GM23248 (cell line): ENCODE results near the gene ITGA1. TPM values are rescaled to one million over a fixed set of nuclear protein-coding genes. Genes with fewer than 3 reads are reported as not detected.

Source experiments
- DNase-seq: peaks from one replicate; pipeline ENCODE4 v3.0.0-alpha.2; 2015
- H2AFZ ChIP-seq: fragments of 200-600 bp; sonication (generic); 2 replicates; pipeline ENCODE4 v1.6.1; 2016; ENCODE audit warnings: antibody characterized with exemption
- H3F3A ChIP-seq: fragments of 200-600 bp; sonication (generic); 2 replicates; pipeline ENCODE4 v1.6.1; 2016; ENCODE audit warnings: mild to moderate bottlenecking, antibody characterized with exemption, mixed run types; ENCODE audit not compliant: insufficient read depth
- H3K27ac ChIP-seq: fragments of 200-600 bp; sonication (generic); 2 replicates; pipeline ENCODE4 v1.5.1; 2016; ENCODE audit warnings: mild to moderate bottlenecking
- H3K27me3 ChIP-seq: fragments of 200-600 bp; sonication (generic); replicated peaks from 2 replicates; pipeline ENCODE4 v1.6.1; 2016; ENCODE audit warnings: mild to moderate bottlenecking; ENCODE audit not compliant: insufficient read depth
- H3K36me3 ChIP-seq: fragments of 200-600 bp; sonication (generic); 2 replicates; pipeline ENCODE4 v1.6.1; 2016; ENCODE audit warnings: low read depth, mild to moderate bottlenecking
- H3K4me1 ChIP-seq: fragments of 200-600 bp; sonication (generic); 2 replicates; pipeline ENCODE4 v1.6.1; 2016; ENCODE audit warnings: mild to moderate bottlenecking; ENCODE audit not compliant: insufficient read depth
- H3K4me2 ChIP-seq: fragments of 200-600 bp; sonication (generic); one replicate; pipeline ENCODE4 v1.6.1; 2016; ENCODE audit warnings: mild to moderate bottlenecking; ENCODE audit not compliant: unreplicated experiment
- H3K4me3 ChIP-seq: fragments of 200-600 bp; sonication (generic); 2 replicates; pipeline ENCODE4 v1.5.1; 2016; ENCODE audit warnings: mild to moderate bottlenecking
- H3K79me2 ChIP-seq: fragments of 200-600 bp; sonication (generic); 2 replicates; pipeline ENCODE4 v1.6.1; 2016; ENCODE audit warnings: mild to moderate bottlenecking; ENCODE audit not compliant: insufficient read depth
- H3K9ac ChIP-seq: fragments of 200-600 bp; sonication (generic); 2 replicates; pipeline ENCODE4 v1.6.1; 2016; ENCODE audit warnings: mild to moderate bottlenecking
- H3K9me2 ChIP-seq: fragments of 200-600 bp; sonication (generic); 2 replicates; pipeline ENCODE4 v1.6.1; 2016; ENCODE audit warnings: mixed run types, mild to moderate bottlenecking, moderate library complexity; ENCODE audit not compliant: insufficient read depth
- H3K9me3 ChIP-seq: fragments of 200-600 bp; sonication (generic); one replicate; pipeline ENCODE4 v1.6.1; 2017; ENCODE audit warnings: low read depth
- H4K20me1 ChIP-seq: fragments of 200-600 bp; sonication (generic); 2 replicates; pipeline ENCODE4 v1.6.0; 2016; ENCODE audit not compliant: insufficient read depth
- EZH2 ChIP-seq: fragments of 200-600 bp; sonication (generic); IDR thresholded peaks from 2 replicates; pipeline ENCODE4 v1.6.1; 2018; ENCODE audit warnings: antibody characterized with exemption, mild to moderate bottlenecking; ENCODE audit not compliant: insufficient read depth, poor library complexity, severe bottlenecking
- EZH2phosphoT487 ChIP-seq: fragments of 200-600 bp; sonication (generic); IDR thresholded peaks from 2 replicates; pipeline ENCODE4 v1.6.1; 2018; ENCODE audit warnings: antibody characterized with exemption, moderate library complexity, mild to moderate bottlenecking, low read depth; ENCODE audit not compliant: insufficient read depth
- WGBS, 2 experiments: methylation state at CpG; one replicate each; pipeline ENCODE4 v1.1.6; 2015 to 2017; ENCODE audit warnings: low lambda C conversion rate in 2 of 2, low coverage in 1 of 2; ENCODE audit errors: missing lambda C conversion rate in 2 of 2; 5-methylcytosine and 5-hydroxymethylcytosine counted together
- in situ Hi-C: fragments of 300-500 bp; cut with MboI; formaldehyde crosslinking; loops from 2 replicates; pipeline ENCODE4 v1.15.0; 2020
- polyA plus RNA-seq: library from polyadenylated mRNA; unstranded; fragments of >200 nt; fragmentation: Nextera tagmentation; extraction: Ambion mirVana; gene quantifications from 2 replicates; pipeline ENCODE4 v1.2.1, GENCODE V29; 2016
- total RNA-seq: library from RNA; depleted of rRNA; stranded (reverse); fragments of >200 nt; shearing (Covaris generic); gene quantifications from 2 replicates; pipeline ENCODE4 v1.2.3, GENCODE V29; 2014

ITGA1 gene
- total and polyA plus RNA-seq, 2 experiments from 2014 or later, result 8.9 to 18.4 TPM

DNA sequence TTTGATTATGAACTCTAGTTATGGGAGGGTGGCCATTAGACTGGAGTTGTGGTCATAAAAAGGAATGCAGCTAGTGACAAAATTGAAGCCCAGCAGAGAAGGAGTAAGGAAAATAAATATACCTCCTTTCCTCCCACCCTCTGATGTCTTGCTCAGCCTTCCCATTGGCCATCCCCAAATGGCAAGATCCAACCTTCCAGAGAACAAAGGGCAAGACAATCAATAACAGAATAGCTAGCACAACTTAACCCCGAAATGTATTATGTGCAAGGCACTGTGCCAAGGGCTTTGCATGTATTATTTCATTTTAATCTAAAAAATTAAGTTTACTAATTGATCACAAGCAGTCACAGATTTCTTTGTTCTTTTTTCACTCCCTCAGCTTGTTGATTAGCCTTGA is 3.6 kb downstream of the ITGA1 start:
- no peak for DNase-seq
- peaks cover 19% of the 10 kb centered on the region for H3F3A ChIP-seq
- H3K27me3 ChIP-seq, result no peaks in the 10 kb centered on the region
- no peak overlapping the region for H3K9ac ChIP-seq
- no peak overlapping the region for H2AFZ ChIP-seq
- 90 to 100% methylated on average over 1 of the region's 1 CpG for WGBS, 2 experiments
- TF ChIP-seq EZH2 (no peak), EZH2phosphoT487 (no peak)
- H3K79me2 ChIP-seq, result peaks cover 63% of the 10 kb centered on the region
- no peak overlapping the region for H3K4me3 ChIP-seq
- H3K9me2 ChIP-seq, result no peaks in the 10 kb centered on the region
- H4K20me1 ChIP-seq, result no peaks in the 10 kb centered on the region
- H3K4me2 ChIP-seq, result no peak overlapping the region
- H3K4me1 ChIP-seq, result peaks cover 14% of the 10 kb centered on the region
- H3K36me3 ChIP-seq, result no peaks in the 10 kb centered on the region
- in situ Hi-C loops, result loop anchor here (25.0 kb wide), 1 partner anchor 121 kb away; no protein-coding TSS in a partner anchor
- no peak overlapping the region for H3K27ac ChIP-seq
- H3K9me3 ChIP-seq, result no peaks in the 10 kb centered on the region

DNA sequence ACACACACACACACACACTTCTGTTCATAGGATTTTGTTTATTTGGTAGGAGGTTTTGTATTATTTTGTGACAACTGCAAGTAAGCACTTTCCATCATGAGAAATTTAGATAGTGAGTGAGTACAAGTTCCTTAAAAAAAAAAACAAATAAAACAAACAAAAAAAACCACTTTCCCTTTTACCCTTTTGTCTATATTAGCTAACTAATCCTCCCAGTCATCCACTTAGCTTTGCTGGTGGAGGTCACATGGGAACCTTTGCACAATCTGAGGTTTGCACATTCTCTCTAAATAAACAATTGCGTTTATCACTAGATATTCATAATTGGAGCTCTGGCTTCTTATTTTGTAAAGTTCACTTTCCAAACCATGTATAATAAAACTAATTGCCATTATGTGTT is 6.8 kb downstream of the ITGA1 start:
- DNase-seq, result no peak
- Histone ChIP-seq H3F3A (peaks cover 17% of the 10 kb centered on the region), H3K4me1 (peaks cover 10% of the 10 kb centered on the region), H3K27me3 (no peaks in the 10 kb centered on the region), H3K79me2 (peaks cover 79% of the 10 kb centered on the region), H3K27ac (no peak overlapping the region), H3K9ac (no peak overlapping the region), H3K36me3 (no peaks in the 10 kb centered on the region), H3K4me3 (no peak overlapping the region), H3K9me2 (no peaks in the 10 kb centered on the region), H3K9me3 (no peaks in the 10 kb centered on the region), H3K4me2 (no peak overlapping the region), H4K20me1 (no peaks in the 10 kb centered on the region), H2AFZ (no peak overlapping the region)
- in situ Hi-C loops, result loop anchor here (25.0 kb wide), 1 partner anchor 118 kb away; no protein-coding TSS in a partner anchor
- WGBS, 2 experiments, result 62 to 81% methylated on average over 1 of the region's 1 CpG
- TF ChIP-seq EZH2 (no peak), EZH2phosphoT487 (no peak)

DNA sequence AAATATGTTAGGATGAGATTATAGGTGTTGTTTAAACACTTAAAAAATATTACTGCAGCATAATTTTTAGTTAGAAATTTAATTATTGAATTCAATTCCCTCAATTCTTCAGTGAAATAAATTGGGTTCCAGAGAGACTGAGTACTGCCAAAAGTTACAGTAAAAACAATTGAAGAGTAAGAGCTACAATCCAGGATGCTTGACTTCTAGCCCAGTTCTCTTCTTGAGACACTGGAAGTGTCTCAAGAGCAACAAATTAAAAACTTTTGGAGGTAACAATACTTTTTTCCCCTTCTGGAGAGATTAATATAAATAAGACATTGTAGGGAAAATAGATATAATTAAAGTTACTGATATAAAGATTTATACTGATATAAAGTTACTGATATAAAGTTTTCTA is 8.3 kb downstream of the ITGA1 start:
- Histone ChIP-seq H3K79me2 (peaks cover 73% of the 10 kb centered on the region), H2AFZ (no peak overlapping the region), H3K4me1 (peaks cover 8% of the 10 kb centered on the region; the same call in 1 of the 2 replicates), H3K4me3 (no peak overlapping the region), H3K9me3 (no peaks in the 10 kb centered on the region), H3K36me3 (no peaks in the 10 kb centered on the region), H3K4me2 (no peak overlapping the region), H3K9ac (no peak overlapping the region), H4K20me1 (no peaks in the 10 kb centered on the region), H3K27ac (no peak overlapping the region), H3K9me2 (no peaks in the 10 kb centered on the region), H3K27me3 (no peaks in the 10 kb centered on the region), H3F3A (peaks cover 27% of the 10 kb centered on the region)
- TF ChIP-seq EZH2, result no peak
- no peak for TF ChIP-seq EZH2phosphoT487
- in situ Hi-C loops, result loop anchor here (25.0 kb wide), 1 partner anchor 116 kb away; no protein-coding TSS in a partner anchor
- no peak for DNase-seq

DNA sequence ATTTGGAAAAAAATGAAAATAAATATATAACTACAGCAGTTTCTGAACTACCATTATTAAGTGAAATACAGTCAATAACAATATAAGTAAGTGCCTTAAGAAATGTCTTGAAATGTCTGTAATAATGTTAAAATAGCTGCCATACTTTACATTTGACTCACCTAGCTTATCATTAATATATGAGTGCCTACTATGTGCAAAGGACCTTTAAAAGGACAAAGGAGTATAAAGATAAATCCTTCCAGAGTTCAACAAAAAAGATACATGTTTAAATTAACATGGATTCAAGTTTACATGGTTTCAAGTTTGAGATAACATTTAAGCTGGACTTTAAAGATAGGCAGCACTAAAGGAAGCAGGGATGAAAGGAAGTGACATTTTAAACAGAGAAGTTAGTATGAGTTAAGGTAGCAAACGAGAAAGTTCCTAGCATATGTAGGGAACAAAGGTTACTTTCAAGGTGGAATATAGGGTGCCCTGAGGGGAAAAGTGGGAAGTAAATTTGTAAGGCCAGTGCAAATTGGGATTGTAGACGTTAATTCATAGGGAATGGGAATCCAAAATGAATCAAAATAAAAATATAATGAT is 8.9 kb downstream of the ITGA1 start:
- Histone ChIP-seq H3K79me2 (peaks cover 76% of the 10 kb centered on the region), H3K36me3 (peaks cover 5% of the 10 kb centered on the region; the same call in 1 of the 2 replicates), H3K4me2 (no peak overlapping the region), H3K27me3 (no peaks in the 10 kb centered on the region), H3K9me3 (no peaks in the 10 kb centered on the region), H3K4me3 (no peak overlapping the region), H2AFZ (no peak overlapping the region), H3F3A (peaks cover 30% of the 10 kb centered on the region), H3K27ac (no peak overlapping the region), H4K20me1 (no peaks in the 10 kb centered on the region), H3K9ac (no peak overlapping the region), H3K4me1 (peaks cover 8% of the 10 kb centered on the region), H3K9me2 (no peaks in the 10 kb centered on the region)
- 81 to 85% methylated on average over 2 of the region's 2 CpGs for WGBS, 2 experiments
- no peak for DNase-seq
- no peak for TF ChIP-seq EZH2phosphoT487
- TF ChIP-seq EZH2, result no peak
- in situ Hi-C loops, result loop anchor here (25.0 kb wide), 1 partner anchor 116 kb away; no protein-coding TSS in a partner anchor
